ENCODE measurements around the gene RNU6-7. TPM values are rescaled to one million over a fixed set of nuclear protein-coding genes. Genes with fewer than 3 reads are reported as not detected.

RNU6-7 gene
- total RNA-seq (2014; rRNA removed; shearing (Covaris generic)), result not detected in 2 replicates

DNA sequence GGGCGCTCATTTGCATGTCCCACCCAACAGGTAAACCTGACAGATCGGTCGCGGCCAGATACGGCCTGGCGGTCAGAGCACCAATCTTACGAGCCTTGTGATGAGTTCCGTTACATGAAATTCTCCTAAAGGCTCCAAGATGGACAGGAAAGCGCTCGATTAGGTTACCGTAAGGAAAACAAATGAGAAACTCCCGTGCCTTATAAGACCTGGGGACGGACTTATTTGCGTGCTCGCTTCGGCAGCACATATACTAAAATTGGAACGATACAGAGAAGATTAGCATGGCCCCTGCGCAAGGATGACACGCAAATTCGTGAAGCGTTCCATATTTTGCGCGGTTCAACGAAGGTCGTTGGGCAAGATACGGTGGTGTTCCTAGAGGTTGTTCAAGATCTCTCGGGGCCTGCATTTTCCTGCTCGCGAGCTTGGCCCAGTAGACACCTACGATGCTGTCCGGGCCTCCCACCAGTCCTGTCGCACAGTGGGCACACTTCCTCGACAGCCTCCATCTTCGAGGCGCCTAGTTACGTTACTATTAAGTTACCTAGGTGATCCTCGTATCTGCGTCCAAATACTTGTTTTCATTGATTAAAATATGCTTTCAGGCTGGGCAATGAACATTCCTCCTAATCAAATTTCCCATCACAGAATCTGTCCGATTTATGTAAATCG lies at the start of gene RNU6-7:
Gene RNU6-7 (plus strand): TSS at position 230 of the 675 bp plus-strand sequence.
- no peaks in the 10 kb centered on the region for H3K27me3 ChIP-seq (ENCODE audit: control insufficient read depth, insufficient read depth, low read length)
- H3K4me3 ChIP-seq (ENCODE audit: insufficient read depth, low read depth, low read length), result peak within 1 kb of the TSS; percentile 82
- no peaks in the 10 kb centered on the region for H3K36me3 ChIP-seq (replicated peaks; ENCODE audit: control insufficient read depth, insufficient read depth, low read length)
- DNase-seq, result no peak

DNA sequence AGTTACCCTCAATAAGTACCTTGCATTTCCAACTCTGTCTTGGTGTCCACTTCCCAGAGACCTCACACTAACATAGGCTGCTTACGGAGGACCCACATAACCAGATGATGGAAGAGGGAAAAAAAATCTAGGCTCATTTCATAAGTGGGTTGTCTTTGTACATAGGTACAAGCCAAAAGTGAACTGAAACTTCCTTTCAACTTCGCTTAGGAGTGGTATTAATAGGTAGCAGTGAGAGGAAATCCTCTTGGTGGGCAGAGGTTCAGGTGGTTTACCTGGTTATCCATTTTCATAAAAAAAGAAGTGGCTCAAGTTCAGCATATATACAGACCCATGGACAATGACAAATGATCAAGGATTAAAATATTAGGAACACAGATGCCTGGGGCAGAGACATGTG lies 35.8 kb upstream of the RNU6-7 start:
- no peak overlapping the region for H3K4me3 ChIP-seq (ENCODE audit: insufficient read depth, low read depth, low read length)
- H3K27me3 ChIP-seq (ENCODE audit: control insufficient read depth, insufficient read depth, low read length), result no peaks in the 10 kb centered on the region
- no peak for DNase-seq
- no peaks in the 10 kb centered on the region for H3K36me3 ChIP-seq (replicated peaks; ENCODE audit: control insufficient read depth, insufficient read depth, low read length)

DNA sequence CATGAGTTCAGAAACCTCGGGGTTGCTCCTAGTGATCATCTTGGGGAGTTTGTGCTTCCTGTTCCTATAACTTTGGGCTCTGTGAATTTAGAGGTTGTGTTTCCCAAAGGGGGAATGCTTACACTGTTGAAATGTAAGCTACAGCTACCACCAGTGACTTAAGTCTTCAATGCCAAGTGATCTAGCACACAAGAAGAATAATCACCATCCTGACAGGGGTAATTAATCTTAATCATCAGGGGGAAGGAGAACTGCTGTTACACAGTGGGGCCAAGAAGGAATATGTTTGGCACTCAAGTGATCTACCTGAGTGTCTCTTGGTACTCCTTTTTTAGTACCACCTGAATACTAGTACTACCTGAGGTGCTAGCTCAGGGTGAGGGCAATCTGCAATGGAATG lies 34.9 kb upstream of the RNU6-7 start:
- DNase-seq, result no peak
- Histone ChIP-seq H3K27me3 (ENCODE audit: control insufficient read depth, insufficient read depth, low read length) (no peaks in the 10 kb centered on the region), H3K36me3 (replicated peaks; ENCODE audit: control insufficient read depth, insufficient read depth, low read length) (no peaks in the 10 kb centered on the region), H3K4me3 (ENCODE audit: insufficient read depth, low read depth, low read length) (no peak overlapping the region)

DNA sequence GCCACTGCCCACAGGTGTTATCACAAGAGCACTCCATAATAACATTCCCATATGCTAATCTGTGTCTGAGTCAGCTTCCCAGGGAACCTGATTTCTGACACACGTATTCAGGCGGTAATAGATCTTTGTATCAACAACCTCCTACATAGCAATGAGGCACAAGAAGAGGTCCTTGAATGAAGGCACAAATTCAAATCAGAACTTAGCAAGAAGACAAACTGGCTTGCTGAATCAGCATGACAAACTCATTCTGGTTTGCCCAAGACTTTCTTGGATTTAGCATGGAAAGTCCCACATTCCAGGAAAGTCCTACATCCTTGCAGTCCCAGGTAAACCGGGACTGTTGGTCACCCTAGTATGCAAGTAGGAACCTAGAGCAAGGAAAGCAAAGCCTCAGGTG lies 33.9 kb upstream of the RNU6-7 start:
- Histone ChIP-seq H3K27me3 (ENCODE audit: control insufficient read depth, insufficient read depth, low read length) (no peaks in the 10 kb centered on the region), H3K36me3 (replicated peaks; ENCODE audit: control insufficient read depth, insufficient read depth, low read length) (no peaks in the 10 kb centered on the region), H3K4me3 (ENCODE audit: insufficient read depth, low read depth, low read length) (no peak overlapping the region)
- DNase-seq, result no peak

- H3K27me3 ChIP-seq (ENCODE audit: control insufficient read depth, insufficient read depth, low read length), result no peaks in the 10 kb centered on the region
- no peak overlapping the region for H3K4me3 ChIP-seq (ENCODE audit: insufficient read depth, low read depth, low read length)
- DNase-seq, result no peak
- no peaks in the 10 kb centered on the region for H3K36me3 ChIP-seq (replicated peaks; ENCODE audit: control insufficient read depth, insufficient read depth, low read length)
Observed at GRCh38 chr14:32169191-32169590, 32.7 kb upstream of the RNU6-7 start.

- no peaks in the 10 kb centered on the region for H3K36me3 ChIP-seq (replicated peaks; ENCODE audit: control insufficient read depth, insufficient read depth, low read length)
- H3K4me3 ChIP-seq (ENCODE audit: insufficient read depth, low read depth, low read length), result no peak overlapping the region
- no peaks in the 10 kb centered on the region for H3K27me3 ChIP-seq (ENCODE audit: control insufficient read depth, insufficient read depth, low read length)
- DNase-seq, result no peak
Observed at GRCh38 chr14:32171469-32171868, 30.4 kb upstream of the RNU6-7 start.

DNA sequence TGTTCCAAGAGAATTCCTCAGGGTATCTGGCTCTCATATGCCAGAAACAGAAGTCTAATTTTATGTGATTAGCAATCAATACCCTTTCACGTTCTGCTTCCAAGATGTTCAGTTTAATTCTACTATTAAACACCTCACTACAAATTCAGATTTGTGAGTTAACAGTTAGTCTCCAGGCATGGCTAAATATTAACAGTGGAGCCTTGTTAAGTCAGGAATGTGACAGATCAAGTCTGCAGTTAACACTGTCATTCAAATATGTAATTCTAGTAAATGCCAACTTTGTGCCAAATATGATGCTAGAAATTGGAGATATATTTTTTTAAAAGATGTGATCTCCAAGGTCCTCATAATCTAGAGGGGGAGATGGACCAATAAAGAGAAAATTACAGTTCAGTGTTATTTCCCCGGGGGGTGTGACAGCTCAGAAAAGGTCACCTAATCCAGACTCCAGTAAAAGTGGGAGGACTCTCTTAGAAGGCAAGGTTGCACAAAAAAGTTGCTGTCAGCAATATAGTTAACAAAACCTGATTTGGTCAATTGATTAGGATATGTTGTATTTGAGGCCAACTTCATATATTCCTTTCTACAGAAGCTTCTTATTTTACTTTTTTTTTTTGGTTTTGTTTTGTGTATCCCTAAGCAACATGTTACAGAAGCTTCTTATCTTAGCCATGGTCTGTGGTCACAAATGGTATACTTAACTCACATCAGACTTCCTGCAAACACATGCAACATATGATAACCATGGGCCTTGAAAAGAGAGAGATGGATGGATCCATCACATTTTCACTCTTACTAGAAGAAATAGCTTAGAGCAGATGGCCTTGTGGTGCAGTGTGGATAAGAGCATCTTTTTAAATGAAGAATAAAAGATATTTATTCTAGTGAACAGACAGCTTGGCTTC lies 18.4 kb upstream of the RNU6-7 start:
- DNase-seq, result no peak
- Histone ChIP-seq H3K4me3 (ENCODE audit: insufficient read depth, low read depth, low read length) (no peak overlapping the region), H3K27me3 (ENCODE audit: control insufficient read depth, insufficient read depth, low read length) (no peaks in the 10 kb centered on the region), H3K36me3 (replicated peaks; ENCODE audit: control insufficient read depth, insufficient read depth, low read length) (no peaks in the 10 kb centered on the region)

DNA sequence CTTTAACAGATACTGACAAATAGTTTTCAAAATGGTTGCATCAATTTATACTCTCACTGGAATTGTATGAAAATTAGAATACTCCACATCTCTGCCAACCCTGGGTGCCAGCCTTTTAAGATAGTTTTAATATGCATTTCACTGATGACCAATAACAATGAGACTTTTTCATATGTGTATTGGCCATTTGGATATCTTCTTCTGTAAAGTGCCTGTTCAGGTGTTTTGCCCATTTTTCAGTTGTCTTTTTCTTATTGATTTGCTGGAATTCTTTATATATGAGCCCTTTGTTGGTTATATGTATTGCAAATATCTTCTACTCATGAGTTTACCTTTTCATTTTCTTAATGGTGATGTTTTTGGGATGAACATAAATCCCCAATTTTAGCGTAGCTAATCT lies 16.7 kb upstream of the RNU6-7 start:
- H3K4me3 ChIP-seq (ENCODE audit: insufficient read depth, low read depth, low read length), result no peak overlapping the region
- no peak for DNase-seq
- H3K27me3 ChIP-seq (ENCODE audit: control insufficient read depth, insufficient read depth, low read length), result no peaks in the 10 kb centered on the region
- no peaks in the 10 kb centered on the region for H3K36me3 ChIP-seq (replicated peaks; ENCODE audit: control insufficient read depth, insufficient read depth, low read length)

DNA sequence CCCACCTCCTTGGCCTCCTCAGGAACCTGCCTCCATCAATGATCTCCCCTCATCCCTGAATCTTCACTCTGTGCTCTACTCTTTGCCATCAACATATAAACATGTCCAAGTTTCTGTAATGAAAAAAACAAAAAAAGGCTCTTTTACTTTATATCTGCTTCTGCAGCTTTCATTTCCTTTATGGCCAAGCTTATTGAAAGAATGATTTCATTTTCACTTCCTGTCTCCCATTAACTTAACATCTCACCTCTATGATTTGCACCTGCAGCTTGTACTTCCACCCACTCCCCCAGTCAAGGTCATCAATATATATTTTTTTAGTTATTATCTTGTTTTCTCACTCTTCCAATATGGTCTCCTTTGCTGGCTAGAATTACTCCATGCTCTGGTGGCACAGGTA lies 15.6 kb upstream of the RNU6-7 start:
- no peaks in the 10 kb centered on the region for H3K36me3 ChIP-seq (replicated peaks; ENCODE audit: control insufficient read depth, insufficient read depth, low read length)
- DNase-seq, result no peak
- H3K27me3 ChIP-seq (ENCODE audit: control insufficient read depth, insufficient read depth, low read length), result no peaks in the 10 kb centered on the region
- no peak overlapping the region for H3K4me3 ChIP-seq (ENCODE audit: insufficient read depth, low read depth, low read length)

- Histone ChIP-seq H3K27me3 (ENCODE audit: control insufficient read depth, insufficient read depth, low read length) (no peaks in the 10 kb centered on the region), H3K36me3 (replicated peaks; ENCODE audit: control insufficient read depth, insufficient read depth, low read length) (no peaks in the 10 kb centered on the region), H3K4me3 (ENCODE audit: insufficient read depth, low read depth, low read length) (no peak overlapping the region)
- DNase-seq, result no peak
Observed at GRCh38 chr14:32189811-32190210, 12.0 kb upstream of the RNU6-7 start.

DNA sequence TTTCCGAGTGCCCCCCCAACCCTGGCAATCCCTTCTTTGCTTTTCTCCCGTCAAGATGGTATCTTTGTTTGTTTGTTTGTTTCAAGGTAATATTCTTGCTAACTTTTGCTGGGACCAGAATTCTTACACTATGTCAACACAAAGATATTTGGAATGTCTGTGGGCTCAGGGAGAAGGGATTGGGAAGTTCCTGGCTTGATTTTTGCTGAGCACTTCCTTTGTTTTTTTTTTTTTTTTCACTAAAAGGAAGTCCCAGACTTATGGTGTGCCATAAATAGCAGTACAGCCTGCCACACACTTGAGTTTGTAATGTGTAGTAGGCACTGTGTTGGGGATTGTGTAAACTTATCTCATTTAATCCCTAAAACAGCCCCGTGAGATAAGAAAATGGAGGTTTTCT lies 11.2 kb upstream of the RNU6-7 start:
- DNase-seq, result no peak
- Histone ChIP-seq H3K36me3 (replicated peaks; ENCODE audit: control insufficient read depth, insufficient read depth, low read length) (no peaks in the 10 kb centered on the region), H3K27me3 (ENCODE audit: control insufficient read depth, insufficient read depth, low read length) (no peaks in the 10 kb centered on the region), H3K4me3 (ENCODE audit: insufficient read depth, low read depth, low read length) (no peak overlapping the region)

DNA sequence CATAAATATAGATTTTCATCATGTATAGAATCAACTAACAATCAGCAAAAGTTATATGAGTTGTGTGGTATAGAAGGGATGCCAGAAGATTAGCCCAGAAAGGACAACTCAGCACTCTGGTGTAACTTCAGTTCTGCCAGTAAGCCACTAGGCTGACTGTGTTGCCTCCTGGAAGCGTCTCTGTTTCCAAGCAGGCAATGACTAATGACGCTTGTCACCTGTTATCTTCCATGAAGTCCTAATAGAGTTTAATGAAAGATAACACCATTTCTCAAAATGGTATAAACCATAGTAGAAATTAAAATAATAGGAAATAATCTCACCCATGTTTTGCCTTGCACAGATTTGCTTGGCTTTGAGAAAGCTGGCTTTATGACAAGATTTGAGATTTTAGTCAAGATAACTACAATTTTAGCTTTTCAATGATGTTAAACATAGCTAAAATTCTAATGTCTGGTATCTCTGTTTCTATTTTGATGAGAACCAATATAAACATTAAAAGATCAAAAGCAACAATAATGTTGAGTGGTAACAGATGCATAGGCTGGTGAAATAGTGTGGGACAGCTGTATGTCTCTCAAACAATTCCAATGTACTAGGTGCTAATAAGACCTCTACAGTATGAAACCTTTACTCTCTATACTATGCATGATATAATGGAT lies 9.0 kb upstream of the RNU6-7 start:
- DNase-seq, result no peak
- no peaks in the 10 kb centered on the region for H3K27me3 ChIP-seq (ENCODE audit: control insufficient read depth, insufficient read depth, low read length)
- H3K4me3 ChIP-seq (ENCODE audit: insufficient read depth, low read depth, low read length), result no peak overlapping the region

DNA sequence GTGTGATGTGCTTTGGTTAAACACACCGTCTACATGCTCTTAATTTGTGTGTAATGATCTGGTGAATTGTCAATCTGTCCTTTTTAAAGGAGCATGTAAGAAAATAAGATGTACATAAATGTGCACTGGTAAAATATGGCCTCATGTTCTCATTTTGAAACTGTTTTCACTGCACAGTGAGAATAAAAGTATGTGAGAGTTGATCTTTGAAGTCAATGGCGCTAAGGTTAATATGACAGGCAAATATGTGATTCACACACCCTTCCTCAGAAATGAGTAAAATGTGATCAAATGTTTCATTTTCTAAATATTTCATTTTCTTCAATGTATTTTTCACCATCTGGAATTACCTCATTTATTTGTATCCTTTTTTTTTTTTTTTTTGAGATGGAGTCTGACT lies 8.3 kb upstream of the RNU6-7 start:
- Histone ChIP-seq H3K36me3 (replicated peaks; ENCODE audit: control insufficient read depth, insufficient read depth, low read length) (no peaks in the 10 kb centered on the region), H3K4me3 (ENCODE audit: insufficient read depth, low read depth, low read length) (no peak overlapping the region), H3K27me3 (ENCODE audit: control insufficient read depth, insufficient read depth, low read length) (no peaks in the 10 kb centered on the region)
- no peak for DNase-seq

More for the DNA sequence above, 9.0 kb upstream of the RNU6-7 start:
- H3K36me3 ChIP-seq (replicated peaks; ENCODE audit: control insufficient read depth, insufficient read depth, low read length), result no peaks in the 10 kb centered on the region

DNA sequence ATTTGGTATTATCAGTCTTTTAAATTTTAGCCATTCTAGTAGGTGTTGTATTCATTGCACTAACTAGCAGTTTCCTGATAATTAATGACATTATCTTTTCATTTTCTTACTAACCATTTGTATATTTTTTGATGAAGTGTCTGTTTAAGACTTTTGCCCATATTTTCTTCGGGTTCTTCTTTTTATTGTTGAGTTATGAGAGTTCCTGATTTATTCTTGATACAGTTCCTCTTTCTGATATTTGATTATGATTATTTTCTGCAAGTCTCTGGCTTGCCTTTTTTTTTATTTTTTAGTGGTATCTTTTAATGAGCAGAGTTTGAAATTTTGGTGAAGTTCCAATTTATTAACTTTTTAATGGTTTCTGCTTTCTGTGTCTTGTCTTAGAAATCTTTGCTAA lies 6.2 kb upstream of the RNU6-7 start:
- no peak overlapping the region for H3K4me3 ChIP-seq (ENCODE audit: insufficient read depth, low read depth, low read length)
- H3K36me3 ChIP-seq (replicated peaks; ENCODE audit: control insufficient read depth, insufficient read depth, low read length), result no peaks in the 10 kb centered on the region
- no peak for DNase-seq
- no peaks in the 10 kb centered on the region for H3K27me3 ChIP-seq (ENCODE audit: control insufficient read depth, insufficient read depth, low read length)

GRCh38 chr14:32197919-32198318 lies 3.9 kb upstream of the RNU6-7 start:
- H3K4me3 ChIP-seq (ENCODE audit: insufficient read depth, low read depth, low read length), result no peak overlapping the region
- H3K27me3 ChIP-seq (ENCODE audit: control insufficient read depth, insufficient read depth, low read length), result no peaks in the 10 kb centered on the region
- DNase-seq, result no peak
- H3K36me3 ChIP-seq (replicated peaks; ENCODE audit: control insufficient read depth, insufficient read depth, low read length), result no peaks in the 10 kb centered on the region

All from H7 (cell line).